HG03139 (cell line): ENCODE measurements around the gene SLAMF6.
"Not testable (repeated sequence)": the region's sequence is repeated elsewhere in the genome, so short reads cannot be mapped to it uniquely, and the experiment has no call there.

Experiments used
- ATAC-seq: cut with Tn5 transposase; IDR thresholded peaks from one replicate; pipeline ENCODE4 v1.9.1; 2021; ENCODE audit not compliant: unreplicated experiment

SLAMF6 gene

GRCh38 chr1:160515908-160516307 is 7.1 kb downstream of the SLAMF6 start:
- not testable (repeated sequence) for ATAC-seq

- no peak for ATAC-seq
Measured at GRCh38 chr1:160504651-160505050, 18.4 kb downstream of the SLAMF6 start.

GRCh38 chr1:160503087-160503486 is 20.0 kb downstream of the SLAMF6 start:
- ATAC-seq: no peak

- no peak for ATAC-seq
Measured at GRCh38 chr1:160500321-160500990, 22.6 kb downstream of the SLAMF6 start.

GRCh38 chr1:160499631-160500030 is 23.4 kb downstream of the SLAMF6 start:
- ATAC-seq: no peak

- not testable (repeated sequence) for ATAC-seq
Measured at GRCh38 chr1:160498301-160499065, 24.6 kb downstream of the SLAMF6 start.

GRCh38 chr1:160496334-160496733 is 26.7 kb downstream of the SLAMF6 start:
- ATAC-seq: no peak

- ATAC-seq: no peak
Measured at GRCh38 chr1:160494620-160495019, 28.4 kb downstream of the SLAMF6 start.

GRCh38 chr1:160492617-160493016 is 30.4 kb downstream of the SLAMF6 start:
- ATAC-seq: no peak

- ATAC-seq: no peak
Measured at GRCh38 chr1:160491981-160492380, 31.1 kb downstream of the SLAMF6 start.

GRCh38 chr1:160491017-160491416 is 32.0 kb downstream of the SLAMF6 start:
- no peak for ATAC-seq

- ATAC-seq: no peak
Measured at GRCh38 chr1:160489513-160490261, 33.4 kb downstream of the SLAMF6 start.

- ATAC-seq: no peak
Measured at GRCh38 chr1:160488347-160489058, 34.6 kb downstream of the SLAMF6 start.

- no peak for ATAC-seq
Measured at GRCh38 chr1:160486453-160486852, 36.6 kb downstream of the SLAMF6 start.

GRCh38 chr1:160483505-160484185 is 39.4 kb downstream of the SLAMF6 start:
- ATAC-seq: no peak

- no peak for ATAC-seq
Measured at GRCh38 chr1:160481979-160482596, 41.0 kb downstream of the SLAMF6 start.

- ATAC-seq: not testable (repeated sequence)
Measured at GRCh38 chr1:160480781-160481180, 42.3 kb downstream of the SLAMF6 start.

GRCh38 chr1:160479091-160479490 is 44.0 kb downstream of the SLAMF6 start:
- not testable (repeated sequence) for ATAC-seq

- ATAC-seq: no peak
Measured at GRCh38 chr1:160474392-160475242, 48.4 kb downstream of the SLAMF6 start.
